ENCODE data around the gene ERO1B. TPM values are rescaled to one million over a fixed set of nuclear protein-coding genes. Genes with fewer than 3 reads are reported as not detected.
"Not testable (repeated sequence)": the region's sequence is repeated elsewhere in the genome, so short reads cannot be mapped to it uniquely, and the experiment has no call there.

Gene ERO1B
- total RNA-seq, 1 experiment from 2014 or later = 6.4 TPM

DNA sequence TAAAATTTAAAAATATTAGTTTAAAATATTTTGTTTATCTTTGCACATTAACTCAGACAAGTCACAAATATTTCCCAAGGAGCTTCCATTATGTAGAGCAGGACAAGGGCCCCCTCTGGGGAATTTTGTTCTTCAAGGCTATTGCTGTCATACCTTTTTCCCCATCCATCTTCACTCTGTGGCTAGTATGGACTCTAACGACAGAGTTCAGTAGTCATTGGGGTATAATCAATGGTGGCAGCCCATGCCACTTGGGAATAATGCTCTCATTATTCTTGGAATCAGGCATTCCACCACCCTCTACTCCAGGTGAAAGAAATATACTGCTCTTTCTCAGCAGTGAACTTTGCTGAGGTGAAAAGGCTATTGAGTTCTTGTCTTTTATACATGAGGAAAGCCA is 38.5 kb upstream of the ERO1B start:
- no peak overlapping the region for H3K4me3 Mint-ChIP-seq (ENCODE audit: low read depth, unreplicated experiment)
- no peak for DNase-seq
- no peak overlapping the region for H3K27ac Mint-ChIP-seq (ENCODE audit: unreplicated experiment)
- no peaks in the 10 kb centered on the region for H3K27me3 Mint-ChIP-seq (ENCODE audit: unreplicated experiment)
- no TSS peak for BruUV-seq (replicated peaks)
- H3K4me1 Mint-ChIP-seq (ENCODE audit: low read depth, unreplicated experiment) = no peaks in the 10 kb centered on the region
- CTCF ChIA-PET = interaction anchor here (0.6 kb wide), 1 partner anchor 144 kb away, joined by 3 read pairs; no protein-coding TSS in a partner anchor
- H3K36me3 Mint-ChIP-seq (ENCODE audit: insufficient read depth, unreplicated experiment) = no peaks in the 10 kb centered on the region
- TF ChIP-seq, protein P1, sequence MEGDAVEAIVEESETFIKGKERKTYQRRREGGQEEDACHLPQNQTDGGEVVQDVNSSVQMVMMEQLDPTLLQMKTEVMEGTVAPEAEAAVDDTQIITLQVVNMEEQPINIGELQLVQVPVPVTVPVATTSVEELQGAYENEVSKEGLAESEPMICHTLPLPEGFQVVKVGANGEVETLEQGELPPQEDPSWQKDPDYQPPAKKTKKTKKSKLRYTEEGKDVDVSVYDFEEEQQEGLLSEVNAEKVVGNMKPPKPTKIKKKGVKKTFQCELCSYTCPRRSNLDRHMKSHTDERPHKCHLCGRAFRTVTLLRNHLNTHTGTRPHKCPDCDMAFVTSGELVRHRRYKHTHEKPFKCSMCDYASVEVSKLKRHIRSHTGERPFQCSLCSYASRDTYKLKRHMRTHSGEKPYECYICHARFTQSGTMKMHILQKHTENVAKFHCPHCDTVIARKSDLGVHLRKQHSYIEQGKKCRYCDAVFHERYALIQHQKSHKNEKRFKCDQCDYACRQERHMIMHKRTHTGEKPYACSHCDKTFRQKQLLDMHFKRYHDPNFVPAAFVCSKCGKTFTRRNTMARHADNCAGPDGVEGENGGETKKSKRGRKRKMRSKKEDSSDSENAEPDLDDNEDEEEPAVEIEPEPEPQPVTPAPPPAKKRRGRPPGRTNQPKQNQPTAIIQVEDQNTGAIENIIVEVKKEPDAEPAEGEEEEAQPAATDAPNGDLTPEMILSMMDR (IDR thresholded peaks at IDR 0.05; ENCODE audit: unreplicated experiment) = no peak
- intact Hi-C loops (cut with micrococcal nuclease; ENCODE audit: unreplicated experiment) = no loop called here
- peaks cover 9% of the 10 kb centered on the region for H3K9me3 Mint-ChIP-seq (ENCODE audit: low read depth, unreplicated experiment)

DNA sequence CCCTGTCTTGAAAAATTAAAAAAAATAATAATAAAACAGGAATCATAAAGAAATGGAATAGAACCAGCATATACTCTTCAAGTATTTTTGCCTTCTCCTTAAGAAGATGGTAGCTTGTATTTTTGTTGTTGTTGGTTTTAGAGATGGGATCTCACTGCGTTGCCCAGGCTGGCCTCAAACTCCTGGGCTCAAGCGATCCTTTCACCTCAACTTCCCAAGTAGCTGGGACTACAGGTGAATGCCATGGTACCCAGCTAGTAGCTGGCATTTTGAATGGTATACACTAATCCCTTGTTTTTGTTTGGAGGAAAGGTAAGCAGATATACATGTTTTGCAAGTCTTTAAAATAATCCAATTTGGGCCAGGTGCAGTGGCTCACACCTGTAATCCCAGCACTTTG is 34.7 kb upstream of the ERO1B start:
- H3K4me1 Mint-ChIP-seq (ENCODE audit: low read depth, unreplicated experiment) = no peaks in the 10 kb centered on the region
- intact Hi-C loops (cut with micrococcal nuclease; ENCODE audit: unreplicated experiment) = no loop called here
- H3K27me3 Mint-ChIP-seq (ENCODE audit: unreplicated experiment) = no peaks in the 10 kb centered on the region
- no TSS peak for BruUV-seq (replicated peaks)
- H3K27ac Mint-ChIP-seq (ENCODE audit: unreplicated experiment) = no peak overlapping the region
- no peak for DNase-seq
- H3K9me3 Mint-ChIP-seq (ENCODE audit: low read depth, unreplicated experiment) = no peaks in the 10 kb centered on the region
- H3K36me3 Mint-ChIP-seq (ENCODE audit: insufficient read depth, unreplicated experiment) = no peaks in the 10 kb centered on the region
- TF ChIP-seq, protein P1 (IDR thresholded peaks at IDR 0.05; ENCODE audit: unreplicated experiment) = no peak
- CTCF ChIA-PET = interaction anchor here (0.5 kb wide), 1 partner anchor 148 kb away, joined by 5 read pairs; no protein-coding TSS in a partner anchor
- no peak overlapping the region for H3K4me3 Mint-ChIP-seq (ENCODE audit: low read depth, unreplicated experiment)

DNA sequence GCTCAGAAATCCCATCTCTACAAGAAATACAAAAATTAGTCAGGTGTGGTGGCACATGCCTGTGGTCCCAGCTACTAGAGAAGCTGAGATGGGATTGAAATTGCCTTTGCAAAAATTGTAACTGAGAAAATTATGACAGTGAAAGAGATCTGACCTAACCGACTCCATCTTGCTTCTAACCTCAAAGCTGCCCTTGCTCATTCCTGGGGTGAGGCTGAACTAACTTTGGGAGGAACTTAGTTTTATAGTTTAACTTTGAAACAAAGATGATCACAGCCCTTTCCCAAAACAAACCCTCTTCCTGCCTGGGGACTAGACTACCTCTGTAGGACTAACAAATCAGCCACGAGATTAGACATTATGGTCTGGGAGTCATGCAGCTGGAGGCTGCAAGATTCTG is 33.8 kb upstream of the ERO1B start:
- H3K27ac Mint-ChIP-seq (ENCODE audit: unreplicated experiment) = no peak overlapping the region
- intact Hi-C loops (cut with micrococcal nuclease; ENCODE audit: unreplicated experiment) = no loop called here
- DNase-seq = no peak
- H3K9me3 Mint-ChIP-seq (ENCODE audit: low read depth, unreplicated experiment) = no peaks in the 10 kb centered on the region
- BruUV-seq (replicated peaks) = no TSS peak
- no peak overlapping the region for H3K4me3 Mint-ChIP-seq (ENCODE audit: low read depth, unreplicated experiment)
- TF ChIP-seq, protein P1 (IDR thresholded peaks at IDR 0.05; ENCODE audit: unreplicated experiment) = no peak
- no peaks in the 10 kb centered on the region for H3K36me3 Mint-ChIP-seq (ENCODE audit: insufficient read depth, unreplicated experiment)
- H3K27me3 Mint-ChIP-seq (ENCODE audit: unreplicated experiment) = no peaks in the 10 kb centered on the region
- CTCF ChIA-PET = no interaction called here
- H3K4me1 Mint-ChIP-seq (ENCODE audit: low read depth, unreplicated experiment) = no peaks in the 10 kb centered on the region

DNA sequence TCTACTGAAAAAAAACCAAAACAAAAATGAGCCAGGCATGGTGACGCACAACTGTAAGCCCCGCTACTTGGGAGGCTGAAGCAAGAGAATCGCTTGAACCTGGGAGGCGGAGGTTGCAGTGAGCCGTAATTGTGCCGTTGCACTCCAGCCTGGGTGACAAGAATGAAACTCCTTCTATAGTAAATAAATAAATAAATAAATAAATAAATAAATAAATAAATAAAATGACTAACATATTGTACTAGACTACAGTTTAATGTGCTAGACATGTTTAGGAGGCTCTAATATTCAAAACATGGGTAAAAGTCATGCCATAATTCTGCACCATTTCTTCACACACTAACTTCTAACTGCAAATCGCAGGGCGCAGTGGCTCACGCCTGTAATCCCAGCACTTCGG is 33.3 kb upstream of the ERO1B start:
- Mint-ChIP-seq H3K9me3 (ENCODE audit: low read depth, unreplicated experiment) (no peaks in the 10 kb centered on the region), H3K27me3 (ENCODE audit: unreplicated experiment) (no peaks in the 10 kb centered on the region), H3K4me1 (ENCODE audit: low read depth, unreplicated experiment) (no peaks in the 10 kb centered on the region), H3K36me3 (ENCODE audit: insufficient read depth, unreplicated experiment) (no peaks in the 10 kb centered on the region), H3K27ac (ENCODE audit: unreplicated experiment) (no peak overlapping the region), H3K4me3 (ENCODE audit: low read depth, unreplicated experiment) (no peak overlapping the region)
- CTCF ChIA-PET = no interaction called here
- DNase-seq = no peak
- TF ChIP-seq, protein P1 (IDR thresholded peaks at IDR 0.05; ENCODE audit: unreplicated experiment) = no peak
- intact Hi-C loops (cut with micrococcal nuclease; ENCODE audit: unreplicated experiment) = no loop called here
- BruUV-seq (replicated peaks) = no TSS peak

DNA sequence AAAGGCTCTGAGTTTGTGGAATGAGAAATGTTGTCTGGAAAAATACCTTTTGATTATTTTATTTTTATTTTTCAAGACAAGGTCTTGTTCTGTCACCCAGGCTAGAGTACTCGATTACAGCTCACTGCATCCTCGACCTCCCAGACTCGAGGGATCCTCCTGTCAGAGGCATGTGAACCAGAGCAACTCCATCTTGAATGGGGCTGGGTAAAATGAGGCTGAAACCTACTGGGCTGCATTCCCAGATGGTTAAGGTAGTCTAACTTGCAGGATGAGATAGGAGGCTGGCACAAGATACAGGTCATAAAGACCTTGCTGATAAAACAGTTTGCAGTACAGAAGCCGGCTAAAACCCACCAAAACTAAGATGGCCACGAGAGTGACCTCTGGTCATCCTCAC is 32.3 kb upstream of the ERO1B start:
- H3K36me3 Mint-ChIP-seq (ENCODE audit: insufficient read depth, unreplicated experiment); CTCF ChIA-PET; H3K4me1 Mint-ChIP-seq (ENCODE audit: low read depth, unreplicated experiment); H3K4me3 Mint-ChIP-seq (ENCODE audit: low read depth, unreplicated experiment); intact Hi-C loops (cut with micrococcal nuclease; ENCODE audit: unreplicated experiment); BruUV-seq (replicated peaks); H3K27ac Mint-ChIP-seq (ENCODE audit: unreplicated experiment); DNase-seq; H3K9me3 Mint-ChIP-seq (ENCODE audit: low read depth, unreplicated experiment); H3K27me3 Mint-ChIP-seq (ENCODE audit: unreplicated experiment): not testable (repeated sequence)
